H1 (cell line): ENCODE measurements around the gene MAP3K13. TPM values are rescaled to one million over a fixed set of nuclear protein-coding genes. Genes with fewer than 3 reads are reported as not detected.

Source experiments
- CTCF ChIA-PET: fragments of 300-600 bp; sonication (Branson Sonifier 250); formaldehyde crosslinking; loops from one replicate; lab custom pipeline; 2021; ENCODE audit not compliant: partially characterized antibody; lab: Charles Lee
- POLR2A ChIA-PET: fragments of 300-600 bp; sonication (Branson Sonifier 250); formaldehyde crosslinking; loops from one replicate; lab custom pipeline; 2021; ENCODE audit warnings: inconsistent platforms; ENCODE audit not compliant: partially characterized antibody; lab: Charles Lee
- DNase-seq, 2 experiments: peaks; one replicate each; pipeline versions ENCODE4 v3.0.0 to v3.0.0-alpha.2; 2010 to 2022; ENCODE audit warnings: low spot score in 2 of 2, low read depth in 1 of 2, mixed read lengths in 1 of 2
- FAIRE-seq: peaks from 2 replicates; lab custom pipeline; 2011; peaks lifted over from hg19 to GRCh38; lab: Jason Lieb, UNC
- H2AFZ ChIP-seq: 2 replicates; pipeline ENCODE4 v1.8.1; 2012; ENCODE audit warnings: low read length, inconsistent platforms
- H2AK5ac ChIP-seq: 2 replicates; pipeline ENCODE4 v1.6.1; 2013; ENCODE audit warnings: low read depth, low read length
- H2BK120ac ChIP-seq: replicated peaks from 2 replicates; pipeline ENCODE3; 2013; ENCODE audit warnings: low read depth, low read length, inconsistent platforms
- H2BK12ac ChIP-seq: 2 replicates; pipeline ENCODE4 v1.6.1; 2013; ENCODE audit warnings: low read depth, low read length
- H2BK15ac ChIP-seq: 2 replicates; pipeline ENCODE4 v1.6.1; 2013; ENCODE audit warnings: low read length
- H2BK20ac ChIP-seq: 2 replicates; pipeline ENCODE4 v1.6.1; 2013; ENCODE audit warnings: low read length
- H2BK5ac ChIP-seq: 2 replicates; pipeline ENCODE4 v1.6.1; 2013; ENCODE audit warnings: low read depth, low read length
- H3K14ac ChIP-seq: 2 replicates; pipeline ENCODE4 v1.6.1; 2013; ENCODE audit warnings: inconsistent platforms; ENCODE audit not compliant: insufficient read length
- H3K18ac ChIP-seq: 2 replicates; pipeline ENCODE4 v1.6.1; 2013; ENCODE audit warnings: low read length; ENCODE audit errors: extremely low read depth
- H3K23ac ChIP-seq: 2 replicates; pipeline ENCODE4 v1.6.1; 2013; ENCODE audit warnings: inconsistent platforms; ENCODE audit not compliant: insufficient read length
- H3K23me2 ChIP-seq: 2 replicates; pipeline ENCODE4 v1.6.1; 2013; ENCODE audit warnings: low read depth, low read length
- H3K27ac ChIP-seq: 2 replicates; pipeline ENCODE4 v1.6.1; 2011; ENCODE audit warnings: low read depth, low read length, inconsistent platforms
- H3K27me3 ChIP-seq, 4 experiments: replicated peaks in 1 of 4; 1 replicate in 1 of 4; 2 replicates in 3 of 4; pipeline versions ENCODE4 v1.6.1 to v1.8.1; 2011 to 2013; ENCODE audit warnings: low read length in 3 of 4, mild to moderate bottlenecking in 3 of 4, inconsistent platforms in 2 of 4, mixed read lengths in 2 of 4, moderate library complexity in 1 of 4; ENCODE audit not compliant: control insufficient read depth in 3 of 4, insufficient read depth in 3 of 4; ENCODE audit errors: extremely low read depth in 1 of 4
- H3K36me3 ChIP-seq, 4 experiments: 2 replicates each; pipeline versions ENCODE4 v1.6.1 to v1.8.1; 2011 to 2013; ENCODE audit warnings: mild to moderate bottlenecking in 4 of 4, low read length in 3 of 4, moderate library complexity in 2 of 4, control low read depth in 1 of 4, inconsistent platforms in 1 of 4; ENCODE audit not compliant: insufficient read depth in 4 of 4, control insufficient read depth in 2 of 4
- H3K4ac ChIP-seq: replicated peaks from 2 replicates; pipeline ENCODE3; 2013; ENCODE audit warnings: low read length, low read depth, mixed read lengths, inconsistent platforms; ENCODE audit not compliant: insufficient read length
- H3K4me1 ChIP-seq, 4 experiments: replicated peaks in 1 of 4; 1 replicate in 1 of 4; 2 replicates in 3 of 4; pipeline versions ENCODE4 v1.6.1 to v1.8.1; 2011 to 2013; ENCODE audit warnings: low read length in 3 of 4, inconsistent platforms in 2 of 4, mixed read lengths in 1 of 4; ENCODE audit not compliant: insufficient read depth in 4 of 4, control insufficient read depth in 3 of 4
- H3K4me2 ChIP-seq, 2 experiments: 2 replicates each; pipeline versions ENCODE4 v1.6.1 to v1.8.1; 2011 to 2013; ENCODE audit warnings: low read depth in 2 of 2, low read length in 2 of 2, control low read depth in 1 of 2, inconsistent platforms in 1 of 2, mild to moderate bottlenecking in 1 of 2; ENCODE audit not compliant: insufficient read depth in 1 of 2
- H3K4me3 ChIP-seq, 4 experiments: fragments of 200-600, 300-600 bp in 1 of 4; sonication (generic), shearing (Covaris generic), sonication (Bioruptor Twin) in 1 of 4; 2 replicates each; pipeline versions ENCODE4 v1.5.1 to v1.8.1; 2011 to 2016; ENCODE audit warnings: low read length in 4 of 4, low read depth in 3 of 4, control low read depth in 2 of 4, inconsistent platforms in 2 of 4, mild to moderate bottlenecking in 2 of 4, mixed read lengths in 1 of 4, moderate library complexity in 1 of 4; ENCODE audit not compliant: insufficient read depth in 2 of 4; ENCODE audit errors: extremely low read depth in 1 of 4
- H3K56ac ChIP-seq: replicated peaks from 2 replicates; pipeline ENCODE3; 2013; ENCODE audit warnings: low read depth, mild to moderate bottlenecking, mixed read lengths, low read length, inconsistent platforms; ENCODE audit not compliant: insufficient read length
- H3K79me1 ChIP-seq: 2 replicates; pipeline ENCODE4 v1.6.1; 2013; ENCODE audit warnings: low read depth, low read length, control low read depth
- H3K79me2 ChIP-seq, 2 experiments: 2 replicates each; pipeline versions ENCODE4 v1.6.1 to v1.8.1; 2012 to 2013; ENCODE audit warnings: low read length in 2 of 2, mild to moderate bottlenecking in 2 of 2, inconsistent platforms in 1 of 2; ENCODE audit not compliant: insufficient read depth in 2 of 2, control insufficient read depth in 1 of 2
- H3K9ac ChIP-seq, 4 experiments: replicated peaks in 1 of 4; 1 replicate in 1 of 4; 2 replicates in 3 of 4; pipeline versions ENCODE4 v1.6.1 to v1.8.1; 2011 to 2013; ENCODE audit warnings: low read depth in 3 of 4, low read length in 3 of 4, control low read depth in 2 of 4, mild to moderate bottlenecking in 2 of 4, moderate library complexity in 2 of 4, inconsistent platforms in 1 of 4; ENCODE audit errors: extremely low read depth in 1 of 4
- H3K9me3 ChIP-seq, 2 experiments: 2 replicates each; pipeline versions ENCODE4 v1.6.1 to v1.8.1; 2012 to 2013; ENCODE audit warnings: mild to moderate bottlenecking in 2 of 2, moderate library complexity in 2 of 2, control low read depth in 1 of 2, inconsistent platforms in 1 of 2, low read depth in 1 of 2, low read length in 1 of 2, mixed read lengths in 1 of 2; ENCODE audit not compliant: insufficient read depth in 2 of 2
- H4K20me1 ChIP-seq, 2 experiments: replicated peaks in 1 of 2; 2 replicates each; pipeline versions ENCODE3 to v1.8.1; 2011 to 2013; ENCODE audit warnings: inconsistent platforms in 2 of 2, low read length in 2 of 2, mild to moderate bottlenecking in 1 of 2; ENCODE audit not compliant: insufficient read depth in 2 of 2, control insufficient read depth in 1 of 2
- H4K5ac ChIP-seq: 2 replicates; pipeline ENCODE4 v1.6.1; 2013; ENCODE audit warnings: low read length, low read depth, mixed read lengths, inconsistent platforms; ENCODE audit not compliant: insufficient read length
- H4K8ac ChIP-seq: 2 replicates; pipeline ENCODE4 v1.8.0; 2013; ENCODE audit warnings: mild to moderate bottlenecking, moderate library complexity, low read length, inconsistent platforms; ENCODE audit not compliant: insufficient read depth; ENCODE audit errors: extremely low read depth
- H4K91ac ChIP-seq: replicated peaks from 2 replicates; pipeline ENCODE3; 2013; ENCODE audit warnings: low read length, mixed read lengths, inconsistent platforms; ENCODE audit not compliant: insufficient read length
- ATF3 ChIP-seq: IDR thresholded peaks from 2 replicates; pipeline ENCODE4 v1.6.1; 2011; ENCODE audit warnings: low read depth, mild to moderate bottlenecking, low read length; ENCODE audit not compliant: insufficient read depth
- BRCA1 ChIP-seq: IDR thresholded peaks from 2 replicates; pipeline ENCODE4 v1.6.1; 2012; ENCODE audit warnings: low read depth, low read length, improper control_type of control experiment
- EZH2 ChIP-seq: fragments of 200-600 bp; sonication (generic); IDR thresholded peaks from 2 replicates; pipeline ENCODE4 v1.7.1; 2012; ENCODE audit warnings: low read depth, mild to moderate bottlenecking, moderate library complexity, low read length, inconsistent platforms; ENCODE audit not compliant: severe bottlenecking
- RXRA ChIP-seq: IDR thresholded peaks from 2 replicates; pipeline ENCODE4 v1.6.1; 2011; ENCODE audit warnings: low read depth, mild to moderate bottlenecking, low read length, moderate library complexity; ENCODE audit not compliant: insufficient read depth
- SRF ChIP-seq: IDR thresholded peaks from 2 replicates; pipeline ENCODE4 v1.6.1; 2011; ENCODE audit warnings: mild to moderate bottlenecking, low read depth, low read length, moderate library complexity
- TCF12 ChIP-seq: IDR thresholded peaks from 2 replicates; pipeline ENCODE4 v1.6.1; 2011; ENCODE audit warnings: low read depth, mild to moderate bottlenecking, low read length
- USF2 ChIP-seq: IDR thresholded peaks from 2 replicates; pipeline ENCODE4 v1.6.1; 2011; ENCODE audit warnings: low read length, improper control_type of control experiment
- WGBS, 2 experiments: shearing (Covaris generic) in 1 of 2; methylation state at CpG; one replicate each; pipeline versions ENCODE4 v1.1.6 to v1.1.7; 2013 to 2015; ENCODE audit warnings: low lambda C conversion rate in 2 of 2, mixed read lengths in 2 of 2, inconsistent platforms in 1 of 2, low coverage in 1 of 2, missing lambda C conversion rate in 1 of 2; ENCODE audit not compliant: insufficient replicate concordance in 2 of 2, insufficient coverage in 1 of 2, insufficient read length in 1 of 2; ENCODE audit errors: extremely low coverage in 1 of 2, missing lambda C conversion rate in 1 of 2; 5-methylcytosine and 5-hydroxymethylcytosine counted together
- polyA plus RNA-seq, 7 experiments: library from polyadenylated mRNA; depleted of rRNA in 3 of 7; stranded (reverse) in 5 of 7; unstranded in 2 of 7; fragments of >200 nt in 5 of 7; fragments of 200-250 nt in 2 of 7; gene quantifications; 1 replicate in 5 of 7; 2 replicates in 1 of 7; 4 replicates in 1 of 7; pipeline versions ENCODE4 v1.2.1 to v1.2.3, GENCODE V29; 2011 to 2013; ENCODE audit warnings: missing spikeins in 2 of 7, mixed read lengths in 2 of 7
- total RNA-seq: library from RNA; stranded (reverse); fragmentation: NEBNext Ultra II Directional; extraction: Animal tissue kit (Norgen Biotek cat#: 25700); gene quantifications from 2 replicates; pipeline ENCODE4 v1.2.1, GENCODE V29; 2021

Gene MAP3K13
- total and polyA plus RNA-seq, 2 of the 8 experiments (the other 6 are each of a cell fraction or from before 2014, with no cell fraction given): 6.8 to 17.9 TPM

- H2AFZ ChIP-seq: no peak overlapping the region
- H2AK5ac ChIP-seq: no peak overlapping the region
- H3K56ac ChIP-seq: no peak overlapping the region
- H2BK15ac ChIP-seq: no peak overlapping the region
- no peak overlapping the region for H2BK20ac ChIP-seq
- no peak overlapping the region for H3K18ac ChIP-seq
- H3K9me3 ChIP-seq: no peaks in the 10 kb centered on the region
- no peak overlapping the region for H4K91ac ChIP-seq
- H3K23me2 ChIP-seq: no peaks in the 10 kb centered on the region
- H3K79me2 ChIP-seq: no peaks in the 10 kb centered on the region
- ChIA-PET POLR2A (no interaction called here), CTCF (interaction anchor here (1.5 kb wide), 1 partner anchor 68 kb away, joined by 3 read pairs; no protein-coding TSS in a partner anchor)
- no peaks in the 10 kb centered on the region for H3K36me3 ChIP-seq
- no peak overlapping the region for H3K27ac ChIP-seq
- DNase-seq: no peak
- no peak for FAIRE-seq
- H3K4ac ChIP-seq: no peak overlapping the region
- H2BK12ac ChIP-seq: no peak overlapping the region
- H3K4me1 ChIP-seq: no peaks in the 10 kb centered on the region
- whole genome bisulfite sequencing, 2 experiments: 92% methylated on average over 3 of the region's 3 CpGs; no CpG with 5 or more reads in 1 of the 2 experiments
- no peaks in the 10 kb centered on the region for H4K20me1 ChIP-seq
- no peak overlapping the region for H3K23ac ChIP-seq
- TF ChIP-seq EZH2: no peak
- TF ChIP-seq USF2: no peak
- no peak for TF ChIP-seq TCF12
- TF ChIP-seq SRF: no peak
- no peak for TF ChIP-seq ATF3
- TF ChIP-seq BRCA1: no peak
- TF ChIP-seq RXRA: no peak
- no peak overlapping the region for H3K9ac ChIP-seq
- no peak overlapping the region for H2BK120ac ChIP-seq
- no peak overlapping the region for H3K14ac ChIP-seq
- no peak overlapping the region for H4K8ac ChIP-seq
- no peaks in the 10 kb centered on the region for H3K27me3 ChIP-seq
- no peak overlapping the region for H2BK5ac ChIP-seq
- H3K4me2 ChIP-seq: no peak overlapping the region
- H3K4me3 ChIP-seq: no peak overlapping the region
- H3K79me1 ChIP-seq: no peaks in the 10 kb centered on the region
- H4K5ac ChIP-seq: no peak overlapping the region
Measured at GRCh38 chr3:185393055-185393454, 30.1 kb downstream of the MAP3K13 start.
